LNCAP (cell line): ENCODE data around the gene CDH10.

Source experiments
- CTCF ChIP-seq: fragments of 450-650 bp; IDR thresholded peaks from 2 replicates; pipeline ENCODE4 v1.5.1; 2017; ENCODE audit warnings: mild to moderate bottlenecking

The CDH10 gene

GRCh38 chr5:24510523-24510988 lies 134.2 kb downstream of the CDH10 start:
- TF ChIP-seq CTCF = no peak

- no peak for TF ChIP-seq CTCF
These were observed 134.8 kb downstream of the CDH10 start for GRCh38 chr5:24509943-24510342.

- TF ChIP-seq CTCF = no peak
These were observed 139.5 kb downstream of the CDH10 start for GRCh38 chr5:24505258-24505657.

GRCh38 chr5:24497591-24498157 lies 147.1 kb downstream of the CDH10 start:
- TF ChIP-seq CTCF = no peak

GRCh38 chr5:24497145-24497544 lies 147.6 kb downstream of the CDH10 start:
- TF ChIP-seq CTCF = no peak

- TF ChIP-seq CTCF = no peak
These were observed 148.5 kb downstream of the CDH10 start for GRCh38 chr5:24496268-24496667.

GRCh38 chr5:24492229-24492628 lies 152.5 kb downstream of the CDH10 start:
- no peak for TF ChIP-seq CTCF

GRCh38 chr5:24491490-24491889 lies 153.3 kb downstream of the CDH10 start:
- no peak for TF ChIP-seq CTCF
